OCI-M2 (cell line): ENCODE results near the gene SLC25A19.
"Not testable (repeated sequence)": the region's sequence is repeated elsewhere in the genome, so short reads cannot be mapped to it uniquely, and the experiment has no call there.

Experiments used
- DNase-seq: peaks from one replicate; lab custom pipeline; 2025; ENCODE audit not compliant: unreplicated experiment; lab: John Stamatoyannopoulos, UW

The SLC25A19 gene

DNA sequence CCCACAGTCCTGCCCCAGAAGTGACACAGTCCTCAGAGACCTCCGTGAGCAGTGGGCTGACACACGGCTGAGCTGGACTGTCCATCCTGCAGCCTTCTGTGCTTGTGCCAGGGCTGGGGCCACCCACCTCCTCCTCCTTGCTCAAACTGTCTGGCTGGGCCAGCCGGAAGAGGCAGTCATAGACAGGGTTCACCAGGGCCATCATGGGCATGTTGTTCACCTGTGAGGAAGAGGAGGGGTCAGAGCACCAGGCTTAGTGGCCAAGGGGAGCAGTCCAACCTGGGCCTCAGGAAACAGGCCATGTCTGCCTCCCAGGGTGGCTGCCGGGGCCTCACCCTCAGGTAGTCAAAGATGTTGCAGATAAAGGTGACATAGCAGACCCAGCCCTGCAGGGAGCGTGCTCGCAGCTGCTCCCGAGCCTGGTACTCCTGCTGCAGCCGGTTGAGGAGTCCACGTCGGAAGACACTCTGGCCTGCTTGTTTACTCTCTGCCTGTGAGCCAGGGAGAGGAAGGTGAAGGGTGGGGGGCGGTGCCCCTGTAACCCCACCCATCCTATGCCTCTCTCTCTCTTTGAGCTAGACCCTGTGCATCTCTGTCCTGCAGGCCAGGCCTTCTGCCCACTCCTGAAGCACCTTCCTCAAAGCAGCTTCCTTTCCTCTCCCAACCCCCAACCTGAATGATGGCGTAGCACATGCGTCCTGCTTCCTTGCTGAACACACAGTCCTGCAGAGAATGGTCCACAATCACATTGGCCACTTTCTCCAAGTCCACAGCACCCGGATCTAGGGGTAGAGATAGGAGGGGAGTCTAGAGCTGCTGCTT lies 21.6 kb downstream of the SLC25A19 start:
- DNase-seq = no peak

DNA sequence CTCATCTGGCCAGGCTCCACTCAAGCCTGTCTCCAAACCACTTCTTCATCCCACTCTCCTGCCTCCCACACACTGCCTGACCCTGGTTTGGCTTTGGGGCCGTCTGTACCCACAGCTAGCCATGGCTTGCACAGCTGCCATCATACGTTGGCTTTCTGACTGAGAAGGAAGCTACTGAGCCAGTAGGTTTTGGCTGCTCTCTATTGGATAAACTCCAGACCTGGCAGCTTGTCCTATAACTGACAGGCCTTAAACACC lies 22.2 kb downstream of the SLC25A19 start:
- no peak for DNase-seq

DNA sequence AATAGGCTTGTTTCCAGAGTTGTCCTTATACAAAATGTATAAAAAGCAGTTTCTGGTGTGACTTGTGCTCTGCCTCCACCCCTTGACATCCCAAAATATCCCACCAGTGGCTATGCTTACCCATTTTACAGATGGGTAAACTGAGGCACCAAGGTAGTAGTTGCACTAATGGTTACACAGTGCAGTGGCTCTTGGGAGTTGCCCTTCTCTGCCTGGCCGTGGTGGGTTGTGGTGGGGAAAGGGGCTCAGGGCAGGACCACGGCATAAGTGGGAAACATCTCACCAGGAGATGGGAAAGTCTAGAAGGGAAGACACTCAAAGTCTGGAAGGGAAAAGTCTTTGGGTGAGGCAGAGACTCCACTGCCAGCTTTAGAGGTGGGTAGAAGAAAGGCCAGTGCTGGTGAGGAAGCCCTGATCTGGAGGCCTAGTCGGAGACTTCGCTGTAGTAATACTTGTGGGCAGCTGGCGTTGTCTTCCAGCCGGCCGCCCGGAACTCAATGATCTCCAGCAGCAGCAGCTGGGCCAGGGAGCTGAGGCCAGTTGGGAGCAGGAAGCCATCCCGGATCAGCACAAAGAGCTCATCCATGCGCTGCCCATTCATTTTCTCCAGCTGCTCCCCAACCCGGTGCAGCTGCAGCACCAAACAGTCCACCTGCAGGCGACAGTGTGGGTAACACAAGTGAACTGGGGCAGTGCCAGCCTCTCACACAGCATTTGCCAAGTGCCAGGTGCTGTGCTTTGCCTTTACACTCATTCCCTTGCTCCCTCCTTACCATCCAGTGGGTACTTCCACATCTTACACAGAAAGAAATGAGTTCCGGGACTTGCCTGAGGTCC lies 22.7 kb downstream of the SLC25A19 start:
- DNase-seq = no peak

DNA sequence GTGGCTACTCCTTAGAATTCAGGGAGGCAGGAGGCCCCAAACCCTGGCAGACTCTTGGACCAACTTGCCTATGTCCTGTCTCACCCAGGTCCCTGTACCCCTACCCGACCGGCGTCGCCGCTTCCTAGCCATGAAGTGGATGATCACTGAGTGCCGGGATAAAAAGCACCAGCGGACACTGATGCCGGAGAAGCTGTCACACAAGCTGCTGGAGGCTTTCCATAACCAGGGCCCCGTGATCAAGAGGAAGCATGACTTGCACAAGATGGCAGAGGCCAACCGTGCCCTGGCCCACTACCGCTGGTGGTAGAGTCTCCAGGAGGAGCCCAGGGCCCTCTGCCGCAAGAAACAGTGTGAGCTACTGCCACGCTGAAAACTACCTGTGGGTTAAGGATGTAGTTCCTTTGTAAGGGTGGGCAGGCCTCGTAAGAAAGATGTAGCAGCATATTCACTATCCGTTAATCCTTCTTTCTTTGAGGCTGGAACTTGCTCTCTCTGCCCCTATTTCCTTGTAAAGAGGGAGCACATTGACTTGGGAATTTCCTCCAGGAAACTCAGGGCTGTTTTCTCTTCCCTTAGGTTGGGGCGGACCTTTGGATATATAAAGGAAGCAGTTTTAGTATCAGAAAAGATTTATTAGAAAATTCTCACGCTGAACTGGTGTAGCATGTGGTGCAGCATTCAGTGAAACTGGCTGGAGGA lies 23.5 kb downstream of the SLC25A19 start:
- no peak for DNase-seq

DNA sequence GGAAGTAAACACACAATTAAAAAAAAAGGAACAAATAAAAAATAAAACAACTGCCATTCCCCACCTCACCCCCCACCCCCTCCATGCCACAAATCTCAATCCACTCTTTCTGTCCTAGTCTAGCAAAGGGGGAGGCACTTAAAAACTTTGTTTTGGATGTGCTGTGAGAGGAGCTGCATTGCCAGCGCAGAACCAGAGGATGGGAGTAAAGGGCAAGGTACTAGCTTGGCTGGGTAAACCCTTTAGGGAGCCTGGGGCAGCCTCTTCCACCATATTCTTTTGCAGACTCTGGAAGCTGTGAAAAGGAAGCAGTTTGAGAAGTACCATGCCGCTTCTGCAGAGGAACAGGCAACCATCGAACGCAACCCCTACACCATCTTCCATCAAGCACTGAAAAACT lies 26.2 kb downstream of the SLC25A19 start:
- DNase-seq = no peak

DNA sequence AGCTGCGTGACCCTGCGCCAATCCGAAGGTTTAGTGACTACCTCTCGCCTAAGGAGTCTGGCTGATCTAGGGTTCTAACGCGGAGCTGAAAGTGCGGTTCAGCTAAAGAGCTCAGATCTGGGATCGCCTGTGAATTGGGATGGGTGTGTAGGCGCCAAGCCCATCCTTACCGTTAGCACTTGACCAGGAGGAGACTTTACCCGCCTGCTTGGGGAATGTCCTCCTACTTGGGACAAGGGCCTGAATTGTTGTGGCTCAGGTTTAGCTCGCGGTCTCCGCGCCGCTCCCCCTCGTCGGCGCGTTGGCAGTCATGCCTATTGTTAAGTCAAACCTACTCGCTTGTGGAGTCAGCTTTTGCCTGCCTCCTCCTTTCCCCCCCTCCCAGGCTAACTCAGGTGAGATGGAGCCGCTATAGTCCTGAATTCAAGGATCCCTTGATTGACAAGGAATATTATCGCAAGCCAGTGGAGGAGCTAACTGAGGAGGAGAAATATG lies 27.1 kb downstream of the SLC25A19 start:
- no peak for DNase-seq

DNA sequence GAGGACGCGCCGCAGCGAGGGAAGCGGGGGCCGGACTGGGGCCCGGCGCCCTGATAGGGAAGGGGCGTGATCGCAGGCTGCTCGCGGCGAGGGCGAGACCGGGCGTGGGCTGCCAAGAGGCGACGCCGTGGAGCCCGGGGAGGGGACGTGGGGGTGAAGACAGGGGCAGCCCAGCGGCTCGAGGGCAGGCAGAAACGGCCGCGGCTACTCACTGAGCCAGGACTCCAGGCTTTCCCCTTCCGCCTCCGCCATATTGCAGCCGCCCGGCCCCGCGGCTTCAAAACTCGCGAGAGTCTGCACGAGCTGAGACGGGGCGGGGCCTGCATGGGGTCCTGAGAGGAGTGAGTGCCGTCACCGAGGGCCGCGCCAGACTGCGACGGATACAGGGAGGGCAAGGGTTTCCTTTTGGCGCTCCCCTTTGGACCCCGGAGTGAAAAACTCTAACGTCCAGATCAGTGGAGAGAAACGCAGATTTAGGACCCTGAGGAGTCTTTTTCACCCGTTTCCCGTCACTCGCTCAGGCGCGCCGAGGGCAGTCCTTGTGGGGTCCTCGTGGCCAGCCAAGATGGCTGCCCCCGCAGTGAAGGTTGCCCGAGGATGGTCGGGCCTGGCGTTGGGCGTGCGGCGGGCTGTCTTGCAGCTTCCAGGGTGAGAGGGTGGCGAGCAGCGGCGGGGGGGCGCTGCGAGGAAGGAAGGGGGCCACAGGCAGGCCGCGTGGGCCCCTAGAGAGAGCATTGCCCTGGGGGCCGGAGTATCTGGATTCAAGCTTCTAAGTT lies 27.7 kb downstream of the SLC25A19 start, which contains the start of the genes GGA3 and MRPS7:
GGA3 (minus strand) TSS at position 271 of the 776 bp plus-strand sequence; CDS start at position 252, 19 bp downstream.
MRPS7 (plus strand) TSS at position 544 of the 776 bp plus-strand sequence; CDS start at position 566, 22 bp downstream.
- DNase-seq = peak; percentile 58

DNA sequence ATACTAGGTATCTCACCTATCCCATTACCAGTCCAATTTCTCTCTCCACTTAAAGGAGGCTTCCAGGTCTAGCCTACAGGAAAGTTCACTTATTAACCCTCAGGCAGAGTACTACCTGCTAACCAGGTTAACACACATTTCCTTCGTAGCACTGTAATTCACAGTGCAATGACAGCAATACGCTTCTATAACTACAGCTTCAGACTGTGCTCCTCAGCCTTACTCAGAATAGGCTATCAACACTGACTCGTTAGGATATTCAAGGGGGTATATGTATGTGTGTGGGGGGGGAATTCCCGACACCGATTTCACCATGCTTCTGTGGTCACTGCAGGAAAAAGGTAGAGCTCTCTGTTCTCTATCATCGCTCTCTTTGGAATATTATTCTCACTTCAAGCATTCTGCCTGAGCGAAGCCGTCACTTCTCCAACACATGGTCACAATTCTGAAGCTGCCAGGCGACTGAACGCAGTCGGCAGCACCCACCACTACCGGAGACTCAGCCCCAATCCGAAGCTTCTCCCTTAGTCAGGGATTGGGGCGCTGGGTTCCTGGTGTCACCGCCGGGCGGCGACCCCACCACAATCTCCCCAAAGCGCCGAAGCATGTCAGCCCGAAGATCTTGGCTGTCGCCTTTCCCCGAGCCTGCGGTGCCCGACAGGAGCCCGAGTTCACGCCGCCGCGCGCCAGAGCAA lies 28.4 kb downstream of the SLC25A19 start:
- no peak for DNase-seq

DNA sequence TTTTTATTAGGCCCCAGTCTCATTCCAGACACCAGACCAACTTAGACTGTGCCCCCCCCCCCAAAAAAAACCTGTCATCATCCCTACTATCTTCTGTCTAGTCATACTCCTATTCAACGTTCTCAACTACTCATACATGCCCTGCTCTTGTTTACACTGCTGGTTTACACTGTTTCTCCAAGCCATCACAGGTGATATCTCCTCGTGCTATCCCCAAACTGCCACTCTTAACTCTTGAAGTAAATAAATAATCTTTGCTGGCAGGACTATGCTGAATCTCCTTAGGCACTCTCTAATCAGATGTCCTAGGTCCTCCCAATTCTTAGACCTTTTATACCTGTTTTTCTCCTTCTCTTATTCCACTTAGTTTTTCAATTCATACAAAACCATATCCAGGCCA lies 32.0 kb downstream of the SLC25A19 start:
- DNase-seq = not testable (repeated sequence)

DNA sequence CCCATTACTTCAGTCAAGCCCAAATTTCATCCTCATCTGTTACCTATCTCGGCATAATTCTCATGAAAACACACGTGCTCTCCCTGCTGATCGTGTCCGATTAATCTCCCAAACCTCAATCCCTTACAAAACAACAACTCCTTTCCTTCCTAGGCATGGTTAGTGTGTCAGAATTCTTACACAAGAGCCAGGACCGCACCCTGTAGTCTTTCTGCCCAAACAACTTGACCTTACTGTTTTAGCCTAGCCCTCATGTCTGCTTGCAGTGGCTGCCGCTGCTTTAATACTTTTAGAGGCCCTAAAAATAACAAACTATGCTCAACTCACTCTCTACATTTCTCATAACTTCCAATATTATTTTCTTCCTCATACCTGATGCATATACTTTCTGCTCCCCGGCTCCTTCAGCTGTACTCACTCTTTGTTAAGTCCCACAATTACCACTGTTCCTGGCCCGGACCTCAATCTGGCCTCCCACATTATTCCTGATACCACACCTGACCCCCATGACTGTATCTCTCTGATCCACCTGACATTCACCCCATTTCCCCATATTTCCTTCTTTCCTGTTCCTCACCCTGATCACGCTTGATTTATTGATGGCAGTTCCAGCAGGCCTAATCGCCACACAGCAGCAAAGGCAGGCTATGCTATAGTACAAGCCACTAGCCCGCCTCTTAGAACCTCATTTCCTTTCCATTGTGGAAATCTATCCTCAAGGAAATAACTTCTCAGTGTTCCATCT lies 33.1 kb downstream of the SLC25A19 start:
- not testable (repeated sequence) for DNase-seq

DNA sequence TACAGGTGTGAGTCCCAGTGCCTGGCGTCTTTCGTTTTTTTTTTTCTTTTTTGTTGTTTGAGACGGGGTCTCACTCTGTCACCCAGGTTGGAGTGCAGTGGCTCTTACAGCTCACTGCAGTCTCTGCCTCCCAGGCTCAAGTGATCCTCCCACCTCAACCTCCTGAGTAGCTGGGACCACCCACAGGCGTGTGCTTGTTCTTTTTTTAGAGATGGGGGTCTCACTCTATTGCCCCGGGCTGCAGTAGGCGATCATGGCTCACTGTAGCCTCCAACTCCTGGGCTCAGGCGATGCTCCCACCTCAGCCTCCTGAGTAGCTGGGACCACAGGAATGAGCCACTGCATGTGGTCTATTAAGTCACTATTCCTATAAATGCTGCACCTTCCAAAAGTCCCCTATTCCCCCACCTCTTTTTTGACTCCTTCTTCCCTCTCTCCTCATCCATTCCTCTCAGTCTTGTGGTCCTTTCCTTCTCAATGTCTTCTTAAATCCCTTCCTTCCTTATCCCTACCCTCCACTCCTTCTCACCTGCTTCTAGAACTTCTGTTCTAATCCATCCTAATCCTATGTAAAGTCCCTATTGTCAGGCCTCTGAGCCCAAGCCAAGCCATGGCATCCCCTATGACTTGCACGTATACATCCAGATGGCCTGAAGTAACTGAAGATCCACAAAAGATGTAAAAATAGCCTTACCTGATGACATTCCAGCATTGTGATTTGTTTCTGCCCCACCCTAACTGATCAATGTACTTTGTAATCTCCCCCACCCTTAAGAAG lies 37.0 kb downstream of the SLC25A19 start:
- no peak for DNase-seq

DNA sequence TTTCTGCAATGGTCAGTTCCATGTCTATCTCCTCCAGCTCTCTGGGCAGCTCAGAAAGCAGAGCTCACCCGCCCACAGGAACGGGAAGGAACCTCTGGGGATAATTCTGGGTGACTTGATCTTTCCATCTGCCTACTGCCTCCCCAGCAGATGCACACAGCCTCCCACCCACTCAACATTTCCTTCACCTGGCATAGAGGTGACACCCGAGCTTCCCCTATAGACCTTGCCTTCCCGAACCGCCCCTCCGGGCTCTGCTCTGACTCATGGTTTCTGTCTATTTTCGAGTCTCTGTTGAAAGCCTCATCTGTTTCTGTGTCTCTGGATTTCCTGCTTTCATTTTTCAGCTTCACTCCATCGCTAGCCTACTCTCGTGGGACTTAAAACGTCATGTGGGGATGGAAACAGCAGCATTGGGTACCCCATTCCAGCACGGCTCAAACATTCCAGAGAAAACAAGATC lies 39.2 kb downstream of the SLC25A19 start:
- DNase-seq = no peak

DNA sequence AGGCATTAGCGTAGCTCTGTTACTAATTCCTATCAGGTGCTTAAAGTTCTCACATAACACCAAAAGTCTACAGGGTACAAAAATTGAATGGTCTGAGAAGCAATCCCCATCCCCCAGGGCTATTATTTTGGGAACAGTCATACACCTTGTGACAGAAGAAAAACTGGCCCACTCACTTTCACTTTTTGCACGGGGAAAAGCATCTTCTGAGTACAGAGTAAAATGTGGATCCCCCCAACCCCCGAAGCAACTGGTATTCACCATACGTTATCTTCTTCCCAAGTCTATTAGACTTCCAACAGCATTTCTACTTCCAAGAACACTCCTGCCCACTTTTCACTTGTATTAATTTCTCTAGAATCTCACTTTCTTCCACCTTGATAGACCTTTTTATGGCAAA lies 39.7 kb downstream of the SLC25A19 start:
- no peak for DNase-seq

DNA sequence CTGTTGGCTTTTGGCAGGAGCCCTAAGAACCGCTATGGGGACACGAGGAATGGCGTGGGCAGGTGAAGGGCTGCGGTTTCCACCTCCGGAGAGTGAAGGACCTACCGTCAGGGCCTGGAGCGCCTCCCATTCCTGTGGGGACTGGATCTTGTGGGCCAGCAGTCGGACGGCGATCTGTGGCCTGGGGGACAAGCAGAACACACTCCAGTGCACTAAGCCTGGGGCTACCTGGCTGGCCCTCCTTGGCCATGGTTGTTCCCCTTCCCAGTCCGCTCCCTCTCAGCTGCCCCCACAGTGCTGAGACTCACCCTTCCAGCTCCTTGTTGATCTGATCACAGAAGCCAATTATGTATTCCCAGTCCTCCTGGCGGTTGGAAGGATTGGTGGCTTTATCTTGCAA lies 42.8 kb downstream of the SLC25A19 start:
- no peak for DNase-seq

DNA sequence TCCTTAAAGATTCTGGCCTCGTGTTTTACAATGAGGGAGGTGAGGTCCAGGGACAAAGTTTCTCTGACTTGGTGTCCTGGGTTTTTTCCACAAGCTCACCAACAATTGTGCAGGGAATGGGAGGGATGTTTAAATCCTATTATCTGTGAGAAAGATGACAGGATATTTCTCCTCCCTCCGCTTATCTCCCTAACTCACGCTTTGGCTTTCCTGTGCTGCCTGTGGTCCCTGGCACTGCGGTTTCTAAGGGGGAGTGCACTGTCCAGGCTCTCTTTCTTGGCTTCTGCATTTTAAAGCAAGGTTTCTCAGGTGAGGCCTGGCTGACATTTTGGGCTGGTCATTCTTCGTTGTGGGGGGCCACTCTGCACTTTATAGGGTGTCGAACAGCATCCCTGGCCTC lies 44.2 kb downstream of the SLC25A19 start:
- DNase-seq = no peak

DNA sequence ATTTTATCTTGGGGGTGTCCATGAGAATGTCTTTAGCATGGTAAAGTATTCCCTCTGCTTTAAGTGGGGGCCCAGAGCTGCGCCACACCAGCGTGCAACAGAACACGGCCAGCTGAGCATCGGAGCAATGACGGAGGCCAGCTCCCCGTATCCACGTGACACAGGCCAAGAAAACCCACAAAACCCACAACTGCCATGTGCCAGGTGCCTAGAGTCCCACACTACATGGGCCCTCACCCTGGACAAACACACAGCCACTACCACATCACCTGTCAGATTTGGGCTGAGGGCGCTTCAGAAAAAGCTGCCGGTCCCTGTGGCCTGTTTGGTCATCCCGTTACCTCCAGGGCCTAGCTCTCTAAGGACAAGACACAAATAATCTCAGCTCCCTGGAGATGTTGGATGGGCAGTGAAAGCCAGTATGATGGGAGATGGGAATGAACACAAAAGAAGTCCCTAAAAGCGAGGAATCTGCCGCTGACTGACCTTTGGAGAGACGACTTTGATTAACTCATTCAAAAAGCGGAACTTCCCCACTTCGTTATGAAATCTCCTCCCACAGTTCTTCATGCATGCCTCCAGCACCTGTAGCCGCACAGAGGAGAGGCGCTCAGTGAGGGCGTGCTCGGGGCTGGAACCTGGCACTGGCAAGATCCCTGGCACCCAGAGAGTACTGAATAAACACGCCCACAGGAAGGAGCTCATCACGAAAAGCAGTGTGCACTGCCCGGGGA lies 44.9 kb downstream of the SLC25A19 start:
- no peak for DNase-seq

DNA sequence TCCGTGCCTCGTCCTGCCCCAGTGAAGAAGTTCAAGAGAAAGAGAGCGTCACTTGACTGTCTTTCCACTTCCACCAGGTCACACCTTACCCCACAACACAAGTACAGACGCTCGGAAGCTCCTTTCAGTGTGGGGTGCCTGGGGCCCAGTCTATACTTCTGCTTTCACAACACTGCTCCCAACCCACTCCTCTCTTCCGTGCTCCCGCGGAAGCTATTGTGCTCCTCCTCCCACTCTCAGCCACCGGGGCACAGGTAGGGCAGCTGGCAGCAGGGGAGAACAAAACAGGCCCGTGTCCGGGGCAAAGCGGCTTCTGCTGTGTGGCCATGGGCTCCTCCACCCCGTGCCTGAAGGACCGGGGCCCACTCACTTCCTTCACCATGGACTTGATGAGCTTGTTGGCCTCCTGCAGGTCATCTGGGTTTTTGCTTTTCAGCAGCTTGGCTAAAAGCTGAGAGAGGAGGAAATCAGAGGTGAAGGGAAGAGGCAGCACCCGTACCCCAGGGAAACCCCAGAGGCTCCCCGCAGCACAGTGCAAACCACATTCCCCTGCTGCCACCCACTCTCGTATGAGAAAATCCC lies 46.7 kb downstream of the SLC25A19 start:
- no peak for DNase-seq
